NCI-H2196 (cell line): Measurements from ENCODE around the gene ASB16.

Experiments
- DNase-seq: peaks from one replicate; lab custom pipeline; 2025; ENCODE audit not compliant: unreplicated experiment; lab: John Stamatoyannopoulos, UW

The ASB16 gene

DNA sequence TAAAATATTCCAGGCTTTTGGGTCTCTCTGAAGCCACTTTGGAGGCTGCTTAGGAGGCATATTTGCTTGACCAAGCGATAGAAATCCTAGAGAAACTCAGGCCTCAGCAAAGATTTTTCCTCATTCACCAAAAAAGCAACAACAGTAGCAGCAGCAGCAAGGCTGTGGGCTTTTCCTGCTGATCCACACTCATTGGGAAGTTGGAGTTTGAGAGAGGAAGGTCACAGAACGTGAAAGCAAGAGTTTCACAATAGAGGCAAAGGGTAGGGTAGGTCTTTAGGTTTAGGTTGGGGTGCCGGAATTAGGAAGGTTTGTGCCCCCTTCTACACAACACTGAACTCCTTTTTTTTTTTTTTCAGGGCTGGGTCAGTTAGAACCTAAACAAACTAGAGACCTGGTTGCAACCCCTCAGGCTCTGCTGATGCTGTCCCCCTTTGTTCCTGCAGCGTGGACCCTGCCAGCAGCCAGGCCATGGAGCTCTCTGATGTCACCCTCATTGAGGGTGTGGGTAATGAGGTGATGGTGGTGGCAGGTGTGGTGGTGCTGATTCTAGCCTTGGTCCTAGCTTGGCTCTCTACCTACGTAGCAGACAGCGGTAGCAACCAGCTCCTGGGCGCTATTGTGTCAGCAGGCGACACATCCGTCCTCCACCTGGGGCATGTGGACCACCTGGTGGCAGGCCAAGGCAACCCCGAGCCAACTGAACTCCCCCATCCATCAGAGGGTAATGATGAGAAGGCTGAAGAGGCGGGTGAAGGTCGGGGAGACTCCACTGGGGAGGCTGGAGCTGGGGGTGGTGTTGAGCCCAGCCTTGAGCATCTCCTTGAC is 18.3 kb downstream of the ASB16 start:
- no peak for DNase-seq

DNA sequence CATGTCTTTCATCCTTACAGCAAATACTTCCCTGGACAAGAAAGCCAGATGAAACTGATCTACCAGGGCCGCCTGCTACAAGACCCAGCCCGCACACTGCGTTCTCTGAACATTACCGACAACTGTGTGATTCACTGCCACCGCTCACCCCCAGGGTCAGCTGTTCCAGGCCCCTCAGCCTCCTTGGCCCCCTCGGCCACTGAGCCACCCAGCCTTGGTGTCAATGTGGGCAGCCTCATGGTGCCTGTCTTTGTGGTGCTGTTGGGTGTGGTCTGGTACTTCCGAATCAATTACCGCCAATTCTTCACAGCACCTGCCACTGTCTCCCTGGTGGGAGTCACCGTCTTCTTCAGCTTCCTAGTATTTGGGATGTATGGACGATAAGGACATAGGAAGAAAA is 20.0 kb downstream of the ASB16 start:
- no peak for DNase-seq

DNA sequence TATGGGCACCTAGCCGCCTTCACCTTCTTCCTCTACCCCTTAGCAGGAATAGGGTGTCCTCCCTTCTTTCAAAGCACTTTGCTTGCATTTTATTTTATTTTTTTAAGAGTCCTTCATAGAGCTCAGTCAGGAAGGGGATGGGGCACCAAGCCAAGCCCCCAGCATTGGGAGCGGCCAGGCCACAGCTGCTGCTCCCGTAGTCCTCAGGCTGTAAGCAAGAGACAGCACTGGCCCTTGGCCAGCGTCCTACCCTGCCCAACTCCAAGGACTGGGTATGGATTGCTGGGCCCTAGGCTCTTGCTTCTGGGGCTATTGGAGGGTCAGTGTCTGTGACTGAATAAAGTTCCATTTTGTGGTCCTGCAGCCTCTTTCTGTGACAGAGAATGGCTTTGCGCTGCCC is 20.9 kb downstream of the ASB16 start:
- DNase-seq = no peak

DNA sequence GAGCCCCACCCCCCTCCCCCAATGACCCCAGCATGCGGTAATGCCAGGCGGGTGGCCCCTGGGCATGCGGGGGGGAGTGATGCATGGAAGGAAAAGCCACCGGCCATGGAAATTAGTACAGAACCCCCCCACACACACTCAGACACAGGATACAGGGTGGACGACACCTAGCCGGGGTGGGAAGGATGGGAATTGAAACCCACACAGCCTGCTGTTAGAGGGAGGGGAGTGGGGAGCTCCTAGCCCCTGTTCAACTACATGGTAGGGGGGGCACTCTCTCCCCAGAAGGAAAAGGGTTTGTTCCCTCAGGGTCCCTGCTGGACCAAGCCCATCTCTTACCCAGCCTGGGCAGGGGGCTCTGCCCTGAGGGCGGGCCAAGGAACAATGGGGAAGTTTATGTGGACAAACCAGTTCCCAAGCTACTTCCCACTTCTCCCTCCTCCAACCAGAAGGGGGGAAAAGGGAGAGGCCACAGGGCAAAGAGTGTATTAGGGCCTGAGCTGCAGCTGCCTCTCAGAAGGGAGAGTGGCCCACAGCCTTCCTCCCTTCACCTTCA is 21.5 kb downstream of the ASB16 start:
- DNase-seq = no peak

DNA sequence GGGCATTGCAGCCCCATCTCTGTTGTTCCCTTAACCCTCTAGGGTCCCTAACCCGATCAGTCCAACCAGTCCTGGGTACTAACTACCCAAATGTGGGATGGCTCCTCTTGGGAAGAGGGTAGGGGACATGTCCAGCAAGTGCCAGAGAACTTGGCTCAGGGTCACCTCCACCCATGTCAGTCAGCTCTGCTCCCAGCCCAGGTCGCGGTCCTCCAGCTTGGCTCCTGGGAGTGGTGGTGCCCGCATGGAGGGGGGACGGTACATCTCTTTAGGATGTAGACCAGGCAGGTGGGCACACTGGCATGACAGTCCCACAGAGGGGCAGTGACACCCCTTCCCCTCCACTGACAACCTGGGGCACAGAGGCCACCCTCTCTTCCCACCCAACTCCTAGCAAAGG is 22.2 kb downstream of the ASB16 start:
- no peak for DNase-seq

DNA sequence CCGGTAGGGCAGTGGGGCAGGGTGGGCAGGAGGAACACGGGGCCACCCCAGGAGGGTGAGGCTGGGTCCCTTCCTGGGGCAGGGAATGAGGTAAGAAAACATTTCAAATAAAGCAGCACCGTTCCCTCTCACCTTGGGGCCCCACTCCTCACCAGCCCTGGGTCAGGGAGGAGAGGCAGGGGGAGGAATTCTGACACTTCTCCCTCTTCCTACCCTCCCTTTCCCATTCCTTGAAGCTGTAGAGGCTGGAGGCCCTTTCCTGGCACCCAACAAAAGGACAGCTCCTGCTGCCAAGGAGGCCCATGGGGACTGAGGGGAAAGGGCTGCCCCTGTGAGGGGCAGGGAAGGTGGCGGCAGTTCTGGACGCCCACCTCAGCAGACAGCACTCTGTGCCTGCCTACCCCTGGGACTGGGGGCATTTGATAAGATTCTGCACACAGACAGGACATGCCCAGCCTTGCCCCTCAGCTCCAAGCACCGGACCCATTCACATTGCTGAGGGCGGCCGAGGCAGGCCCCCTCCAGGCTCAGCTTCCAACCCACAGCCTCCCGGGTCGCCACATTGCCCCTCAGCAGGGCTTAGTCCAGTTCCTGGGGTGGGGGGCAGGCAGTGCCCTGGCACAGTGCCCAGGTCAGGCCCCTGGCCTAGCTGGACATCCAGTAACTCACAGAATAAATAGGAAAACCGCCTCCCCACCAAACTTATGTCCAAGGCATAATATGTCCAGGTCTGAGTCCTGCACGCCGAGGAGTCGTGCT is 23.0 kb downstream of the ASB16 start:
- DNase-seq = no peak

DNA sequence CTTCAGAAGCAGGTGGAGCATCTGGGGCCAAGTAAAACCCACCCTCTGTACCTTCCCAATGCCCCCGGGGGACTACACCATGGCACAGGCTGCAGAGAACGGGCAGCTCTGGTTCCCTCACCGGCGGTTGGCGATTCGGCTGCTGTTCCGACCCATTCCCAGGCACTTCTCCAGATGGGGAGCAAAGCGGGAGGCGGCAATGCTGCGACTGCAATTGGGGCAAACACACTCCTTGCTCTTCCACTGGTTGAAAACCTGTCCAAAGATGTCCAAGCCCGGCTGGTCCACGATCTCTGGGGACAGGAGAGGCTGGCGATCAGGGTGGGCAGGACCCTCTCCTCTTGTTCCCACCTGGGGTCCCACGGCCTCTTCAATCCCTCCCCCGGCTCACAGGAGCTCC is 26.6 kb downstream of the ASB16 start:
- no peak for DNase-seq

DNA sequence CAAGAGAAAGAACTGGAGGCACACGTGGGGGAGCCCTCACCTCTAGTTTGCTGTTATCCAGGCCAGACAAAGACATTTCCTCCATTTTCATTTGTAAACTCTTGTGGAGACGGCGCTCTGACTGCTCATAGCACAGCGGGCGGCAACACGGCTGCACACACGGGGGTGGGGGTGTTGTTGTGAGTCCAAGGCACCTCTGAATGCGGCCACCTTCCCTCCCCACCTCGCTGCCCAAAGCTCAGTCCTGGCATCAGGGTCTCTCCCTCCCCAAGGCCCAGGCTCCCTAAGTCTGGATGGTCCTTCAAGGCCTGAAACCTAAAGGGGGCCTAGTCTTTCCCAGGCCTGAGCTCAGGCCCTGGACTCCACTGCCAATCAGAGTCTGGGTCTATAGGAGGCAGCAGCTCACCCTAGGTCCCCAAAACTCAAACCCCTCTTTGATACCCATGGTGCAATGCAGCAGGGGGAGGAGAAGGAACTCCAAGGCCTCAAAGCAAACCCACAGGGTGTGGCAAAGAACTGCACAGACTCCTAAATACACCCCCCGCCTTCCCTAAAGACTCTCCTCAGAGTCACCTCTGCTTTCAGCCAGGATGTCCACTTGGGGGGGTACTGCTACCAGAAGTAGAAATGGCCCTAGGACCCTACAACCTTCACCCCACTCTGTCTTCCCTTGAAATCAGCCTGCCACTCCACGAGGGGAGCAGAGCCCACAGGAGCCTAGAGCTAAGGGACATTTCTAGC is 27.6 kb downstream of the ASB16 start:
- no peak for DNase-seq

DNA sequence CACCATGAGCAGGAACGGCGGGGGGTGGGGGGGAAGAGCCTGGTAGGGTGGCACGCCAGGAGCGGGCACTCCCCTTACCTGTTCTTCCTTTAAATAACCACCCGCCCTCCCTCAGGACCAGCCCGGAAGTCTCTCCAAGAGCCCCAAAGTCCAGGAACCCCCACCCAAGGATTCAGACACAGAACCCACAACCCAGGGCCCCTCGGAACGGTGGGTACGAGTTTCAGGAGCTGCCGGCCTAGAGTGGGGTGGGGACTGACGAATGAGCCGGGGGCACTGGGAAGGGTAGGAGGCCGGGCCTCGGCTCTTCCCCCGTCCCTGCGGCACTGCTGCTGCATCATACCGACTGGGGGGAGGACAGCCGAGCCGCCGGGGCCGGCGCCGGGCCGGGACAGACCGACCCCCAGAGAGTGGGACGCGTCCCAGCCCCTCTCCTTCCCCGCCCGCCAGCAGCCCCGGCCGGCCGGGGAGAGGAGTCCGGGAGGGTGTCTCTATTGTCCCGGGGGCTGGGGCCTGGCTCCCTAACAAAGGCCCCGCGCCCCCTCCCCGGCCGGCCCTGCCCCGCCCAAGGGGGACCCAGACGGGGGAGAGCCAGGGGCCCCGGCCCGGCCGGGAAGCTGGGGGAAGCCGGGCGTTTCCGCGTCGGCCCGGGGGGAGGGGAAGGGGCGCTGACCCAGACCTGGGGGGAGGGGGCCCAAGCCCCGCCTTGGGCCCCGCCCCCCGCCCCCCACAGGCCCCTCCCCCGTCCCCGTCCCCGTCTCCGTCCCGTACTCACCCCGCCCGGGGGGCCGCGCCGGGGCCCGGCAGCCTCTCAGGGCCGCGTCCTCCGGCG is 28.4 kb downstream of the ASB16 start:
- peak; percentile 45 for DNase-seq

DNA sequence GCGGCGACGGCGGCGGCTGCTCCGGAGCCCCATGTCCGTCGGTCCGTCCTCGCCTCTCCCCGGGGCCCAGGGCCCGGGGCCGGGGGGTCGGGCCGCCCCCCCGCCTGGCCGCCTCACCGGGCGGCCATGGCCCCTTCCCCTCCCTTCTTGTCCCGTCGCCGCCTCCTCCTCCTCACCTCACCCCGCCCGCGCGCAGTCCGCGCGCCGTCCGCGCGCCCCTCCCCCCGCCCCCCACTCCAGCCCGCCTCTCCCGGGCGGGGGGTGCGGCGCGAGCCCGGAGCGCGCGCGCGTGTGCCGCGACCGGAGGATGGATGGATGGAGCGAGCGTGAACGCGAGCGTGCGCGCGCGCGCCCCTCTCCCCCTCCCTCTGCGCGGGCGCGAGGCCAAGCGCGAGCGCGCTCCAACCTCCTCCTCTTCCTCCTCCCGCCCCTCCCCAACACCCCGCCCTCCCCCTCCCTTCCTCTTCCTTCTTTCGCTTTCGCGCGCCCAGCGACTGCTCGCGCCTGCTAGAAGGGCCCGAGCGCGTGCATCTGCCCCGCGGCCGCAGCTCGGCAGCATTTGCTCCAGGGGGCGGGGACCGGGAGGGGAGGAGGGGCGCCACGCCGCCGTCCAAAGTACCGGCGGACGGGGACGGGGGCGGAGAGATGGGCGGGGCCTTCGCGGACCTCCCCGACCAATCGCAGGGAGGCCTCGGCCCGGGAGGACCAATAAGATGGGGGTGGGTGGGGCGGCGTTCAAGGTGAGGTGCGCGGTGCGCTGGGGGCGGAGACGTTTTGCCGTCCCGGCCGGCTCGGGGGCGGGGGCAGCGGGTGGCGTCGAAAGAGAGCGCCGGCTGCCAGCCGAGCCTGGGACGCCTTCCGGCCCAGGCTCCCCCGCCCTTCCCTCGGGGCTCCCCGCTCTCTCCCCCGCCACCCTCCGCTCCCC is 29.3 kb downstream of the ASB16 start, which contains the start of gene ATXN7L3:
TSS of gene ATXN7L3 (minus strand) at position 332 of the 925 bp plus-strand sequence. CDS start 1,814 bp downstream, outside the sequence.
- peak; percentile 98 for DNase-seq

DNA sequence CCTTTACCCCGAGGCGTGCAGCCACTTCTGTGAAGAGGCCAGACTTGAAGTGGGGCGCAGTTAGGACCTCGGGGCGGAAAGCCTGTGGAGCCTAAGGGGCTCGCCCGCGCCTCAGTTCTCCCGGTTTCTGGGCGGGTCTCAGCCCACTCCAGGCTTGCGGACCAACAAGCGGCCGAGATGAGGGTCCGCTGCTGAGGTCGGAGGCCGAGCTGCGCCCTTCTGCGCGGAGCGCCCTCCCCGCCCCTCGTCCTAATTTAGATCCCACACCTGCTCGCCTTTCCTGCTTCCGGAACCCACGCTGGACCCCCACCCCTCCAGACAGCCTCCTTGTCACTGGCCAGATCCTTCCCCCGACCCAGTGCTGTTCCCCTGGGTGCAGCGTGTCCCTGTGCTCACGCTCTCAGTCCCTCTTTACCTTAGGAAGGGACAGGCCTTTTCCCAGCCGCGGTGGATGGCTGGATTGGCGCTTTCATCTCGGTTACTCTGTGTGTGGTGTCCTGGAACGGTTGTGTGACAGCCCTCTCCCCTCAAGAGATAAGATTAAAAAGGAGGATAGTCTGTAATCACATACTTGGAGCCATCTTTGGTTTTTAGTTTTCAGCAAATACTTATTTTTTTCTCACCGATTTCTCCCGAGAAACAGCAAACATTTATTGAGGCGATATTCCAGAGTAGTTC is 30.1 kb downstream of the ASB16 start:
- no peak for DNase-seq

DNA sequence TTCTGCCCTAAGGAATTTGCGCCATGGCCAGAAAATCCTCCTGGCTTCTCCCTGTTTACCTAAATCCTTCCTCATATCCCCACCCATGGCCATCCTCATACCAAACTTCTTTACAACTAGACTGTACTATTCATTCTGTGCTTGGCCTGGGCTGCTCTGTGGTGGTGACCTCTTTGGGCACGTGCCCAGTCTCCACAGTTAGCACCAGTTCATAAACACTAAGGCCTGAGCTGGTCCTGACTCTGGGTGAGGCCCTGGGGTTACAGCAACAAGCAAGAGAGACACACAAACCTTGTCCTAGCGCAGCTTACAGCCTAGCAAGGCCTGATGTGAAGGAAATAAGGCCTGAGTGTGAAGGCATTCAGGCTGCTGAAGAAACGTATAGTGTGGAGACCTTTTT is 32.3 kb downstream of the ASB16 start:
- no peak for DNase-seq

DNA sequence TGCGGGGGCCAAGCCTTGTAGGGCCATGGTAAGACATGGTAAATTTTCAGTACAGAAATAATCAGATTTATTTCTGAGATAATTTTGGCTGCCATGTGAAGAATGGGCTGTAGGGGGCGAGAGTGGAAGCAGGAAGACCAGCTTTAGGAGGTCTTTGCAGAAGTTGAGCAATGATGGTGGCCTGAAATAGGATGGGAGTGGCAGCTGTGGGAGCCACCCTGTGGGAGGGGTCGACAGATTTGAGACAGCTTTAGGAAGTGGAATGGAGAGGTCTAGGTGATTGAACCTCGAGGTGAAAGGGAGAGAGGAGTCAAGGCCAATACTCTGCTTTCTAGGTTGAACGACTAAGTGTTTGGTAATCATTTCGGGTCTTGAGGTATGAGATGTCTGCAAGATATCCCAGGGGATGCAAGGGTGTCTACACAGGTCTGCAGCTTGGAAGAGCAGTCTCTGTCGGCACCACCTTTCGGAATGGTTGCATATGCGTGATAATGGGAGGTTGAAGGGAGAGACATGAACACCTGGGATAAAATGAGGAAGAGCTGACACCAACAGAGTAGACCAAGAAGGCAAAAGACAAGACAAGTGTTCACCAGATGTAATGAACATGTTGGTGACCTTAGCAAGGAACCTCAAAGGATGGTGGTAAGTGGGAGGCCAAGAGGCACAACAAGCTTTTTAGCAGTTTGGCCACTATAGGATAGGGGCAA is 33.4 kb downstream of the ASB16 start:
- DNase-seq = peak; percentile 60

DNA sequence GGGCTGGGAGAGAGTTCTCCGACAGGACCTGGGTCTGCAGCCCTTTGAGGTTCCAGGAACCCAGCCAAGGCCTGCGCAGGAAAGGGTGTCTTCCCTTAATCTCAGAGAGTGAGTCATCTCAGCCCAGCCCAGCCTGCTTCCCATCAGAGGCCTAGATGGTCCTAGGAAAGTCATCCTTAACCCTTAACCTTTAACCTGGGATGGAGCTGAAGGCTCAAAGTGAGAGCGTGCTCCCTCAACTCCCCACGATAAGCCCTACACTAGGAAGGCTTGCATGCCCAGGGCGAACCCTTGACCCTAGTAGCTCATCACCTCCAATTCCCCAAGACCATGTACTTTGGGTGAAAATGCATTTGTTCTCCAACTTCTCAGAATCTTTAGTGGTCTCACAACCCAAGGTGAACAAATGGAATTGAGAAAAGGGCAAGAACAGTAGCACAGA is 34.0 kb downstream of the ASB16 start:
- no peak for DNase-seq

DNA sequence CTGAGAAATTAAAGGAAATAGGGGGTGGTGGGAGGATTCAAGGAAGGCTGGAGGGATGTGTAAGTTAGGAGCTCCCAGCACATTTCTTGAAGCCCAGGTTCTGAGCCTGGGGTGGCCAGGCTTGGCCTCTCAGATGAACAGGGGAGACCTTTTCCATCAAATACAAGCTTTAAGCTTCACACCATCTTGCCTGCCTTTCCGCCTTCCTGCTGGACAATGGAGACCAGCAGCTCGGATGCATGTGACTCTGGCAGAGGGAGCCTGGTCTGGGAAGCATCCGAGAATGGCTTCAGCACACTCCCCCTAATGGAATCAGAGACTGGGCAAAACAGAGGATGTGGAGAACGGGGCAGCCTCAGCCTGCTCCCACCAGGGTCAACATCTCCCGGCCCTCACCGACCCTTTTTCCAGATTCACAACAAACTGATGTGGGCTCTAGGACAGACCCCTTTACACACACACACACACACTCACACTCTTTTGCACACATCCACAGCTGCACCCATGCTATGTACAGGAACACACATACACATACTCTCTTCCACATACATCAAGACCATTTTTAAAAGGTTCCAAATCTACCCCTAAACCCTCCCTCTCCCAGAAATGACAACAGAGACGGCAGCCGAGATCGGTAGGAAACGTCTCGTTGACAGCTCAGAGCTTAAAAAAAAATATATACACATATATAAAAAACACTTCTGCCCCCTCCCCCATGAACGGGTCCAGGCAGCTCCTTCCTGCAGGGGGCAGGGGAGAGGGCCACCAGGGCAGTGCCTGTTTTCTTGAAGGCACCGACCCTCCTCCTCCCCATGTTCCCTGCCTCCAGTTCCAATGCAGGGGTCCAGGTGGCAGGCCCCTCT is 35.7 kb downstream of the ASB16 start:
- no peak for DNase-seq

DNA sequence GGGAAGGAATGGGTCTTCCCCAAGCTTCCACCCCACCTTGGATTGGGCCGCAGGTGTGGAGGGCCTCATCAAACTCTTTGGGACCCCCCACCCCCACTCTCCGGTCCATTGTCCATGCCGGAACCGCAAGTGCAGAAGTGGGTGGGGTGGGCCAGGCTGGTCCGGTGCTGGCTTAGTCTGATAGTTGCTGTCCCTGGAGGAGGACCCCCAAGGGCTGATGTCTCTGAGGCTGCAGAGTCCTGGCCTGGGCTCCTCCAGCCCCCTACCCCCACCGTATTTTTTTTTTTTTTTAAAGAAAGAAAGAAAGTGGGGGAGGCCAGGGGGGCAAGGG is 36.3 kb downstream of the ASB16 start:
- no peak for DNase-seq

DNA sequence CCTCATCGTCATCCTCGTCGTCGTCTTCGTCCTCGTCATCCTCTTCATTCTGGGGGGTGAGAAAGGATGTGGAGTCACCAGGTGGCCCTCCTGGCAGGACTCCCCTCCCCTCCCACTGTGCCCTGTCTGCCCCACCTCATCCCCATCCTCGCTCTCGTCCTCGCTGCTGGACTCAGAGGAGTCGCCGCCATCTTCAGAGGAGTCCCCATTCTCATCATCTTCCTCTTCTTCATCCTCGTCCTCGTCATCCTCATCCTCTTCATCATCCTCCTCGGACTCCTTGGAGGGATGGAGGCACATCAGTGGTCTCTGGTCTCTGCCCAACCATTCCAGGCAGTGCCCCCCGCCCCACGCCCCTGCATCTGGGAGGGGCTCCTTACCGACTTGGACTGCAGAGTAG is 36.8 kb downstream of the ASB16 start:
- no peak for DNase-seq
